Jurkat, Clone E6-1 (cell line): ENCODE results near the gene FBXW7. TPM values are rescaled to one million over a fixed set of nuclear protein-coding genes. Genes with fewer than 3 reads are reported as not detected.

Experiments used
- DNase-seq: peaks from one replicate; pipeline ENCODE4 v3.0.0-alpha.2; 2011; ENCODE audit warnings: low read depth, low spot score
- H3K4me3 ChIP-seq: 2 replicates; pipeline ENCODE4 v1.5.1; 2011; ENCODE audit warnings: mild to moderate bottlenecking, low read length, control low read depth, moderate library complexity
- polyA plus RNA-seq: library from polyadenylated mRNA; unstranded; fragments of >200 nt; gene quantifications from one replicate; pipeline ENCODE4 v1.2.1, GENCODE V29; 2012; ENCODE audit warnings: missing spikeins; ENCODE audit not compliant: insufficient read length, insufficient read depth

The FBXW7 gene, protein sequence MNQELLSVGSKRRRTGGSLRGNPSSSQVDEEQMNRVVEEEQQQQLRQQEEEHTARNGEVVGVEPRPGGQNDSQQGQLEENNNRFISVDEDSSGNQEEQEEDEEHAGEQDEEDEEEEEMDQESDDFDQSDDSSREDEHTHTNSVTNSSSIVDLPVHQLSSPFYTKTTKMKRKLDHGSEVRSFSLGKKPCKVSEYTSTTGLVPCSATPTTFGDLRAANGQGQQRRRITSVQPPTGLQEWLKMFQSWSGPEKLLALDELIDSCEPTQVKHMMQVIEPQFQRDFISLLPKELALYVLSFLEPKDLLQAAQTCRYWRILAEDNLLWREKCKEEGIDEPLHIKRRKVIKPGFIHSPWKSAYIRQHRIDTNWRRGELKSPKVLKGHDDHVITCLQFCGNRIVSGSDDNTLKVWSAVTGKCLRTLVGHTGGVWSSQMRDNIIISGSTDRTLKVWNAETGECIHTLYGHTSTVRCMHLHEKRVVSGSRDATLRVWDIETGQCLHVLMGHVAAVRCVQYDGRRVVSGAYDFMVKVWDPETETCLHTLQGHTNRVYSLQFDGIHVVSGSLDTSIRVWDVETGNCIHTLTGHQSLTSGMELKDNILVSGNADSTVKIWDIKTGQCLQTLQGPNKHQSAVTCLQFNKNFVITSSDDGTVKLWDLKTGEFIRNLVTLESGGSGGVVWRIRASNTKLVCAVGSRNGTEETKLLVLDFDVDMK
- polyA plus RNA-seq, result 29.7 TPM

DNA sequence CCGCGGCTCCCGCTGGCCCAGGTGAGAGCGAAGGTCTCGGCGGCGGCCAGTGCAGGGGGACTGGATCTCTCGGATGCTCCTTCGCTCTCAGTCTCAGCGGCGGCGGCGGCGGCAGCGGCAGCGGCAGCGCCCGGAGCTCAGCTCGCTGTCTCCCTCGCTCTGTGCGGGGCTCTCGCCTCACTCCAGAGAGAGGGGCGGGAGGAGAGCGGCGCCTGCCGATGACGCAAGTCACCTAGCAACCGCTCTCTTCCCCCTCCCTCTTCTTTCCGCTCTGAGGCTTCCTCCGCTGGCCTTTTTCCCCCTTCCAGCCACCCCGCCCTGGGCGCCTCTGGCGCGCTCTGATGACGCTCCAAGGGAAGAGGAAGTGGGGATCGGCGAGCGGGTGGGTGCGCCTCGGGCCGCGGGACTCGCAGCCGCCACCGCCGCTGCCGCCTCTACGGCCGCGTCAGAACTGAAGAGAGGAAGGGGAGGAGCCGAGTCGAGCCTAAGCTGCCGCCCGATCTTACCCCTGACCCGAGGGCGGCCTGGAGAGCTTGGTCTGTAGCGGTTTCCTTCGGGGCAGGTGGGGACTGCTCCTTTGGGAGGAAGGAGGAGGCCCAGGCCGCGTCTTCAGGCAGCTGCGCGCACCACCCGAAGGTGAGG, at the start of gene FBXW7:
Gene FBXW7, minus strand, starts transcription at position 190 of the 642 bp plus-strand sequence. CDS start 124,289 bp downstream, outside the sequence.
- DNase-seq, result peak; percentile 98
- H3K4me3 ChIP-seq, result peak within 1 kb of the TSS; percentile 92

GRCh38 chr4:152585023-152585441, 49.1 kb upstream of the FBXW7 start:
- DNase-seq, result no peak
- H3K4me3 ChIP-seq, result no peak overlapping the region

DNA sequence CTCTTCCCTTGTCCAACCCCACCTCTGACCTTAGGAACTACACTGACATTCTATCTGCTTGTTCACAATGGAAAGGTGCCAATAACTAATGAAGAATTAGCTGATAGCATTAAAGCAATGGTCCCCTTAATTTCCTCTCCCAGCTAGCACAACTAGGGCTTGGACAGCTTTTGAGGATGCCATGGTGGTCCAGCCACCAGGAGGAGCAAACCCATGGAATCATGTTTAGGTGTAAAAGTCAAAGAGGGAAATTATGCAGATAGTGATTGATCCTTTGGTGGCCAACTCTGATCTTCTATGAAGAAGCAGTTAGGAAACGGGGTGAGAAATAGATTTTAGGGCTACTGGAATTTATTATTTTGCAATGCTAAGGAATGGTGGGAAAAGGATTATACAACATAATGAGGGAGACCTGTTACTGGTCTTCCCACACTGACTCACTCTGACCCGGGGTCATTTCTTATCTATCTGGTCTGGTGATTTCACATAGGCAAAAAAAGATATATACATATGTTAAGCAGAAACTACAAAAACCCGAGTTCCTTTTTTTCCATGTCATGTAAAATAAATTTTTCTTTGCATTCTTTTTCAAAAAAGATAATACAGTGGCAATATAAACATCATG, 45.8 kb upstream of the FBXW7 start:
- H3K4me3 ChIP-seq, result no peak overlapping the region
- no peak for DNase-seq

GRCh38 chr4:152579916-152580315, 44.0 kb upstream of the FBXW7 start:
- DNase-seq, result no peak
- no peak overlapping the region for H3K4me3 ChIP-seq

GRCh38 chr4:152579107-152579764, 43.3 kb upstream of the FBXW7 start:
- DNase-seq, result no peak
- no peak overlapping the region for H3K4me3 ChIP-seq

- DNase-seq, result no peak
Observed at GRCh38 chr4:152578670-152579069, 42.8 kb upstream of the FBXW7 start.

DNA sequence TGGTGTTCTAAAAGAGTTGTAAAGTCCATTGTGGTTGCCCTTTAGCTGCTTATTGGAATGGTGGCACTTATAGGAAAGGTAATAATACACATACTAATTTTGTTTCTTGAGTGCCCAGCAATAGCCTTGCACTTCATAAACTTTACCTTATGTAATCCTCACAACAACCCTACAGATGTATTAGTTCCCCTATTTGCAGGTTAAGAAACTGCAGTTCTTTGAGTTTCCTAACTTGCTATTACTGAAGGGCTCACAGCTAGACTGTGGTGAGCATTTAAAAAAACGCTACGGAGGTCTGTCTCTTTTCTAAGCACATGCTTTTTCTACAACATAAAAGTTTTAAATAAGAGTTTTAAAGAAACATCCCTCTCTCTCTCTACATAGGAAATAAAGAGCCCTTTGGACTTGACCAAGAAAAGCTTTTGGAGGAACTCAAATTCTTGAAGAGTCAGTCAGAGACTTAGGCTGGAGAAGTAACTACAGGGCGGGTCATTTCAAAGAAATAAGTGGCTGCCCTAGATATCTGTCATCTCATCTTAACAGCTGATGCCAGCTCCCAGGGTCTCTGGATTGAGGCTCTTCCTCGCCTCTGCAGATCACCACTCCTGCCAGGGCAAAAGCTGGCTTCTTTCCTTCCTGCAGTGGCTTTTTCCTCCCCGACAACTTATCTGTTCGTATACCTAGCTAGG, 42.0 kb upstream of the FBXW7 start:
- no peak overlapping the region for H3K4me3 ChIP-seq
- DNase-seq, result no peak

More at GRCh38 chr4:152578670-152579069, 42.8 kb upstream of the FBXW7 start:
- H3K4me3 ChIP-seq, result no peak overlapping the region

DNA sequence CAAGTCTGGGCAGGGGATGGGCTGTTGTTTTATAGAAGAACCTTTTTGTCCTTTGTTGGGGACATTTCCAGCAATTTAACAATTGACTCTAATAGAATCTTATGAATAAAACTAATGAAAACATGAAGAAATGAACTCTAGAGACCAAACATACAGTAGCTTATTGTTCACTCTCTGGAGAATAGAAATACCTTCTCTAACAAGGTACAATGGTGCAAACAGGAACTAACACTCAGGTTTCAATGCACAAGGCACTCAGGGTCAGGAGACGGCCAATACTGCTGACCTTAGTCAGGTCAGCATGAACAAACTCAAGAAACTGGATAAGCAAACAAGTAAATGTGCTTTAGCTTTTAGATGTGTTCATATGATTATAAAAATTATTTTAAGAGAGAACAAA, 39.6 kb upstream of the FBXW7 start:
- H3K4me3 ChIP-seq, result no peak overlapping the region

GRCh38 chr4:152573861-152574260, 38.0 kb upstream of the FBXW7 start:
- DNase-seq, result no peak
- H3K4me3 ChIP-seq, result no peak overlapping the region

More for the DNA sequence above, 39.6 kb upstream of the FBXW7 start:
- no peak for DNase-seq

GRCh38 chr4:152572417-152573086, 36.7 kb upstream of the FBXW7 start:
- no peak overlapping the region for H3K4me3 ChIP-seq
- no peak for DNase-seq

DNA sequence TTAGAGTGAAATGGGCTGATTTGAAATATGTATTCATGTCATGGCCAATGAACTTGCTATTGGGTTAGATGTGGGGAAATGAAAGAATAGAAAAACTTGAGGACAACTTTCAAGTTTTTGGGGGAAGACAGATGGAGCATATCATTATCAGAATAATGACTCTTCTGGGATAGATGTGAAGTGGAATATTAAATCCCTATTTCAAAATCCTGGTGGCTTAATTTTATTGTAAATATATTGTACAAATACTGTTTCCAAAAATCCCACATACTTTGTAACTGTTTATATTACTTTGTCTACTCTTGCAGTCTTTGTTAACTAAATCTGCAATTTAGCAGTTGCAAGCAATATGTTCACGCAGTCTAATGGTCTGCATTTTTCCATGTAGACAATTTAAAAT, 35.9 kb upstream of the FBXW7 start:
- H3K4me3 ChIP-seq, result no peak overlapping the region
- DNase-seq, result no peak

DNA sequence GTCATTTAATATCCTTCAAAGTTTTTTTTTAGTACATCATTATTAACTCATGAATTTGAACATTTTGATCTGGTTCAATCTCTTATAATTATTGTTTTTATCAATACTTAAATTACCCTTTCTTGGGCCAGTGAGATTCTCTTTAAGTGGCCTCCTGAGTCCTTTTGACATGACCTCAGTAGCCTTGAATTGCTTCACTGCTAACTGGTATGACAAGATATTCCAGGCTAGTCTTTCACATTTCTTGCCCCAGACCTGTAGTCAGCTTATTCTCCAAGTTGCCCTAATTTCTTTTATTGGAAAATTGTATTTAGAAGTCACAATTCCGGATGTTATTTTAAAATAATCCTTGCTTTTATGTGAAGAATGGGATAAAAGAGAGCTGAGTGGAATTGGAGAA, 35.4 kb upstream of the FBXW7 start:
- DNase-seq, result no peak
- H3K4me3 ChIP-seq, result no peak overlapping the region

- H3K4me3 ChIP-seq, result no peak overlapping the region
- DNase-seq, result no peak
Observed at GRCh38 chr4:152565333-152565732, 29.4 kb upstream of the FBXW7 start.

DNA sequence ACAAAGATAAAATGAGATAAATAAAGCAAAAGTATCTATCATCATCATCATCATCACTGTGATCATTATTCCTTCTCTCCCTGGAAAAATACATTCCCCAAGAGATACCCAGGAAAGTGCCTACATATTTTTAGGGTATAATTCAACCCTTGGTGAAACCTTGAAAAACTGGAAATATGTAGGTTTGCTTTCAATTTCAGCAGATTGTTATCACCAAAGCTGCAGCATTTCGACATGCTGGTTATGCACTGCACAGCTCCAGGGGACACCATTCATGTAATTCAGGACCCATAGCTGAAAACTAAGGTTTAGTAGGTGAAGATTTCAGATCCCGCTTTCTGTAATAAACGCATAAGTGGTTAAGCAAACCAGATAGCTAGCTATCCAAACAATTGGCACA, 28.4 kb upstream of the FBXW7 start:
- DNase-seq, result no peak

GRCh38 chr4:152563209-152563608, 27.3 kb upstream of the FBXW7 start:
- no peak for DNase-seq

More for the DNA sequence above, 28.4 kb upstream of the FBXW7 start:
- no peak overlapping the region for H3K4me3 ChIP-seq

GRCh38 chr4:152559641-152560040, 23.7 kb upstream of the FBXW7 start:
- no peak overlapping the region for H3K4me3 ChIP-seq

More at GRCh38 chr4:152563209-152563608, 27.3 kb upstream of the FBXW7 start:
- no peak overlapping the region for H3K4me3 ChIP-seq

DNA sequence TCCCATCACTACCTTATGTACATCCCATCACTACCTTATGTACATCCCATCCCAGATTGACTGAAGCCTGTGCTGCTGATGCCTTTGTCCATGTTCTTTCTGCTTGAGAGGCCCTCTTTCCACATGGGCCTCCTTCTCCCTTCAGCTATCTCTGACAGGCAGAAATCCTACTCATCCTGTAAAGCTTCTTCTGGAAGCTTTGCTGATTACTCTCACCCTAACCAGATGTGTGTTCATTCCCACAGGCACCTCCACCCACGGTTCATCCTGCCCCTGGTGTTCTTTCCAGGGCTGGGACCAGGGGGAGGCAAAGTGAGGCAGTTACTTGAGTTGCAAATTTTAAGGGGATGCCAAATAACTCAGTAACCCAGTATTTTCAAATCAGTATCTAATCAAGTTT, 22.5 kb upstream of the FBXW7 start:
- no peak overlapping the region for H3K4me3 ChIP-seq
- DNase-seq, result no peak

More at GRCh38 chr4:152559641-152560040, 23.7 kb upstream of the FBXW7 start:
- no peak for DNase-seq

GRCh38 chr4:152556834-152557233, 20.9 kb upstream of the FBXW7 start:
- no peak for DNase-seq
- H3K4me3 ChIP-seq, result no peak overlapping the region
